SW 1271 (cell line): Measurements from ENCODE around the gene APCDD1L.
"Not testable (repeated sequence)": the region's sequence is repeated elsewhere in the genome, so short reads cannot be mapped to it uniquely, and the experiment has no call there.

Source experiments
- DNase-seq, 2 experiments: peaks; one replicate each; lab custom pipeline; 2025; lab: John Stamatoyannopoulos, UW

Gene APCDD1L

DNA sequence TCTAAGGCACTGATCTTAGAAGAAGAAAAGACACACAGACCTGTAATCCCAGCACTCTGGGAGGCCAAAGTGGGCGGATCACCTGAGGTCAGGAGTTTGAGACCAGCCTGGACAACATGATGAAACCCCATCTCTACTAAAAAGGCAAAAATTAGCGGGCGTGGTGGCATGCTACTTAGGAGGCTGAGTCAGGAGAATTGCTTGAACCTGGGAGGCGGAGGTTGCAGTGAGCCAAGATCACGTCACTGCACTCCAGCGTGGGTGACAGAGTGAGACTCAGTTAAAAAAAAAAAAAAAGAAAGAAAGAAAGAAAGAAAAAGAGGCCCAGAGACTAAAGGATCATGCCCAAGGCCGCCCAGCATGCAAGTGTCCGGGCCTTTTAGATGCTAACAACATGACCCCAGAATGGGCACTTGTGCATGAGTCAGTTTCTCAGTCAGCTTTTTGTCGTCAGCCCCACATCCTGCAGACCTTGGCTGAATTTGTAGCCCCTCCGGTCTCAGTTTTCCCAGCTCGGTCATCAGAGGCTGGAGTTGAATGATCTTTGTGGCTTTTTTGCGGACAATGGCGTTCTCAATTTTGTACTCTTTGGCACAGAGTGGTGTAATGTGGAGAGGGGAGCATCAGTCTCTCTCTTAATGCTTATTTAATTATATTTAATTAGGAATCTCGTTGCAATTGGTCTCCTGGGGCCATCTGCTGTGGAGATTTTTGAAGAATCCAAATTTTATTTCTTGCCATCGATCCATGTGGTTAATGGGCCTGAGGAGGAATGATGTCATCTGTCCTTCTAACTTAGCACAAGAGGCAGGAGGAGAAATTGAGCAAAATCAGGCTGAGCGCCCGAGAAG is 30.6 kb upstream of the APCDD1L start:
- no peak for DNase-seq

DNA sequence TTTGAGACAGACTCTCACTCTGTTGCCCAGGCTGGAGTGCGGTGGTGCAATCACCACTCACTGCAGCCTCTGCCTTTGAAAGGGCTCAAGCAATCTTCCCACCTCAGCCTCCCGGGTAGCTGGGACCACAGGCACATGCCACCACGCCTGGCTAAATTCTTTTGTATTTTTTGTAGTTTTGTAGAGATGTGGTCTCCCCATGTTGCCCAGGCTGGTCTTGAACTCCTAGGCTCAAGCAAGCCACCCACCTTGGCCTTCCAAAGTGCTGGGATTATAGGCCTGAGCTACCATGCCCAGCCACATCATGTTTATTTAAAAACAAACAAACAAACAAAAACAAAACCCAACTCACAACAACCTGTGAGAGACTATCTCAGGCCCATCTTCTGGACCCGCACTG is 29.7 kb upstream of the APCDD1L start:
- DNase-seq, result no peak

DNA sequence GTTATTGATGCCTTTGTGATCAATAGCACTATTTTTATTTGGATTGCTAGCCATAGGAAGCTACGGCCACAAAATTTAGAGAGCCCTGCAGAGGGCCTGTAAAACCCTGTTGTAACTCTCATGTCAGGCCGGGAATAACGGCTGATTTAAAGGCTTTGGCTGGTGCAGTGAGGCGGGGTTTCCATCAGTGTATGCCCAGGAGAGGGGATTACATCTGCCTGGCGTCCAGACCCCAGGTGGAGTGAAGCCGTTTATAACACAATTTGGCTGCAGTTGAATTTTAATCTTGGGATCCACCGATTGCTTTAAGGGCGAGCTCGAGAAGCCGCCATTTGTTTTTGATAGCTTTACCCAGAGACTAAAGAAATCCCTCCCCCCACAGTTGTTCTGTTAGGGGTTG is 29.1 kb upstream of the APCDD1L start:
- DNase-seq, result no peak

GRCh38 chr20:58543274-58543673 is 28.1 kb upstream of the APCDD1L start:
- DNase-seq, result no peak

DNA sequence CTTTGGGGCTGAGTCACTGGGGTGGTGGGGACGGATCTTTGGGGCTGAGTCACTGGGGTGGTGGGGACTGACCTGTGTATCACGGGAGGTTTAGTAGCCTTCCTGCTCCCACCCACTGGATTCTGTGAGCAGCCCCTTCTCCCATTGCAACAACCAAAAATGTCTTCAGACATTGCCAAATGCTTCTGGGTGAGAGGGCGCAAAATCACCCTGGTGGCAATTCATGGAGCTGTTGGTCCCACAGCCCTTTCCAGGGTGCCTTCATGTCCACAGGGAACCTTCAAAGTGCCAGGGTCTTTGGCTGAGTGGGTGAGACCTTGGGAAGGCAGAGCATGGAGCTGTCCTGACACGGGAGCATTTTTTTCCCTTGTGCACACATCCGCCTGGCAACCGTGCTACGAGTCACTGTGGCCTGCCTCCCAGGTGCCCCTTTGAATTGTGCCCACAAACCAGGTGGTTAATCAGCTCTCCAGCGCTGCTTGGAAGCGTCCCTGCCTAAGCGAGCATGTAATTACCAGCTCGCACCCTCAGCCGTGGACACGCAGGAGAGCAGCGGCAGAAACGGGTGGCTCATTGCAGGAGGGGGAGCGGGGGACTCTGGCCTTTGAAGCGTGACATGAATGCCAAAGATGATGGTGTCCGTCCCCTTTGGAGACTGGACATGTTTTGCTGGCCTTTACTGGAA is 27.4 kb upstream of the APCDD1L start:
- DNase-seq, result no peak

- DNase-seq, result not testable (repeated sequence)
These were observed 26.8 kb upstream of the APCDD1L start for GRCh38 chr20:58542034-58542410.

DNA sequence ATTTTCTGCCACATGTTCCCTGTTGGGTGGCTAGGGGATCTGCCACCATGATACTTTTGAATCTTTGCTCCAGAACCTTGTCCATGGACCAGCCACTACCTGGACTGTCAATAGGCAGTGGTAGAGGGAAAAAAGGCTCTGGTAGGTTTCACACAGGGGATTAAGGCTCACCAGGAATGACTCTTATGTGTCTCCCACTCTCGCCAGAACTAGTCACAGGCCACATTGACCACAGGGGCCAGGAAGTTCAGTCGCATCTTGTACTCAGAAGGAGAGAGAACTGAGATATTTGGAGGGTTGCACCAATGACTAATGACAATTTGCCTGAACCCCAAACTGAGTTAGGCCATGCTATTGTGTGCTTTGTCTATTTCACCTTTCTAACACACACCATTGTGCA is 23.6 kb upstream of the APCDD1L start:
- no peak for DNase-seq

GRCh38 chr20:58537831-58538230 is 22.6 kb upstream of the APCDD1L start:
- DNase-seq, result no peak

GRCh38 chr20:58536289-58536688 is 21.1 kb upstream of the APCDD1L start:
- no peak for DNase-seq

GRCh38 chr20:58531657-58532056 is 16.5 kb upstream of the APCDD1L start:
- no peak for DNase-seq

DNA sequence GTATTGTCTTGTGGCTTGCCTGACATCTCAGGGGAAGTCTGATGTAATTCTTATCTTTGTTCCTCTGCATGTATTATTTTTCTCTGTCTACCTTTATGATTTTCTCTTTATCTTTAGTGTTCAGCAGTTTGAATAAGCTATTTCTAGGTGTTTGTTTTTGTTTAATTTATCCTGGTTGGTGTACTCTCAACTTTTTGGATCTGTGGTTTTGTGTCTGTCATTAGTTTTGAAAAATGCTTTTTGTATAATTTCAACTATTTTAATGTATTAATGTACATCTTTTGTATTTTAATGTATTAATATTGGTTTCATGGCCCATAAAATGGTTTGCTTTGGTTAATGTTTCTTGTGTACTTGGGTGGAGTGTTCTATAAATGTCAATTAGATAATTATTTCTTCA is 15.9 kb upstream of the APCDD1L start:
- DNase-seq, result no peak

- DNase-seq, result no peak
These were observed 13.2 kb upstream of the APCDD1L start for GRCh38 chr20:58528412-58528811.

GRCh38 chr20:58526411-58526810 is 11.2 kb upstream of the APCDD1L start:
- DNase-seq, result no peak

- DNase-seq, result no peak
These were observed 9.6 kb upstream of the APCDD1L start for GRCh38 chr20:58524814-58525213.

GRCh38 chr20:58523971-58524315 is 8.7 kb upstream of the APCDD1L start:
- DNase-seq, result no peak

DNA sequence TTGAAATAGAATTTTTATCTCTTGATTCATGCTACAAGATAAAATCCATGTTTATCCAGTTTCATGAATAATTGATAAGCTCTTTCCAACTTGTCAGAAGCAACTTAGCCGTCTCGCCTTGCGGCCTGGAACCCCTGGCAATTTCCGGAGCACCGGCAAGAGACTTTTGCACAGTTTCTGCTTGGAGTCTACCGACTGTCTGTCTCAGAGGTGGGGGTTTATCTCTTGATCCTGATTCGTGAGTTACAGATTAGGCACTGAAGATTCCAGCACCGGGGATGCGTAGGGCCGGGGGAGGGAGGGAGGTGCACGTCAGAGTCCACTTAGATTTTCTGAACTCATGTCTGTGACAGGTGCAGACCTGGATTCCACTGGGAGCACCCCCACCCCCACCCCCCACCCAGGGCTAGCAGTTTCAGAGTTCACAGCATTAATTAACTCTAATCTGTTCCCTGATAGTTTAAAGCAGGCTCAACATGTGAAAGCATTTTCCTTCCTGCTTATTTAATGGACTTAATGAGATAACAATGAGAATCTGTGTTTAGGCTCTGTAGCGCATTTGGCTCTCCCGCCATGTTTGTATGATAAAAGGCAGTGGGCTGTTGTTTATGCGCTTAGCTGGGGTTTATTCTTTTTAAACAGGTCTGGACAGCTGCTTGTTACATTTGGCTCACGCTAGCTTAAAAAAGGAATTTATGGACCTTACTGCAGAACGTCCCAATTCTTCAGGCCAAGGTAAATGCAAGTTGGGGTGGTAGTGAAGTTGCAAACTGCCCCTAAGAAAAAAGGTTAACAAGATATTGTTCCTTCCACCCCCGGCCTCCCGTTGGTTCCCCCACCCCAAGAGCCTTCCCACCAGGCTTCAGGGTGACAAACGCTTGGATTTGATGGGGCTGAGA is 8.1 kb upstream of the APCDD1L start:
- DNase-seq, result no peak

DNA sequence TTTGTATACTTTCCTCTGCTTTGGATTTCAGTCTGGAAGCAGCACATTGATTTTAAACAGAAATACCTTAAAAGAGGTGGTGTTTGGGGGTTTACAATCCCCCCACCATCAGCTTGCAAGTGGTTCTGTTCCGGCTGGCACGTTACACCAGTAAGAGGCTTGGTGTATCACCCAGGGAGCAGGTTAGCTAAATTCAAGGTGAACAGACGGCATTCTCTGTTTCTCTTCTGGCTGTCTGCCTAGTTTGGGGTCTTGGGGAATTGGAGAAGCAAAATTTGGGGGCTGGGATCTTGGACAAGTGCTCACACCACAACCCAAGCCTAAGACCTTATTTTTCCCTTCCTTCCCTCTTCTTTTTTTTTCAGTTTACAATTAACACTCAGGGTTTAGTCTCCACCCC is 7.5 kb upstream of the APCDD1L start:
- DNase-seq, result no peak

DNA sequence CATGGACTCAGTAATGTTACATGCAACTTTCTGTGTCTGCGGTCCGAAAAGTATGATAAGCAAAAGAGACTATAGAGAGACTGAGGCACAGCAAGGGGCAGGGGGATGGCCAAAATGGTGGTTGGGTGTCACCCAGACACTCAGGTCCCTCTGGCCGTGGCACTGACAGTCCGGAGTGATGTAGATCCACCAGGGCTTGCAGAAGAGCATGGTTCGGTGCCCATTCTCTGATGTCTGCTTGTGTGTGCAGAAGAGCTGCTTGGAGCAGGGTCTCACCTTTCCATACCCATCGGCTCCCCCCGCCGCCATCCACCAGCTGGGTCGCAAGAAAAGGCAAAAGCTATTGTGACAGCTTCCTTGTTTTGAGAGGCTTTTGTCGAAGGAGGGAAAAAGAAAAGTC is 6.6 kb upstream of the APCDD1L start:
- no peak for DNase-seq

DNA sequence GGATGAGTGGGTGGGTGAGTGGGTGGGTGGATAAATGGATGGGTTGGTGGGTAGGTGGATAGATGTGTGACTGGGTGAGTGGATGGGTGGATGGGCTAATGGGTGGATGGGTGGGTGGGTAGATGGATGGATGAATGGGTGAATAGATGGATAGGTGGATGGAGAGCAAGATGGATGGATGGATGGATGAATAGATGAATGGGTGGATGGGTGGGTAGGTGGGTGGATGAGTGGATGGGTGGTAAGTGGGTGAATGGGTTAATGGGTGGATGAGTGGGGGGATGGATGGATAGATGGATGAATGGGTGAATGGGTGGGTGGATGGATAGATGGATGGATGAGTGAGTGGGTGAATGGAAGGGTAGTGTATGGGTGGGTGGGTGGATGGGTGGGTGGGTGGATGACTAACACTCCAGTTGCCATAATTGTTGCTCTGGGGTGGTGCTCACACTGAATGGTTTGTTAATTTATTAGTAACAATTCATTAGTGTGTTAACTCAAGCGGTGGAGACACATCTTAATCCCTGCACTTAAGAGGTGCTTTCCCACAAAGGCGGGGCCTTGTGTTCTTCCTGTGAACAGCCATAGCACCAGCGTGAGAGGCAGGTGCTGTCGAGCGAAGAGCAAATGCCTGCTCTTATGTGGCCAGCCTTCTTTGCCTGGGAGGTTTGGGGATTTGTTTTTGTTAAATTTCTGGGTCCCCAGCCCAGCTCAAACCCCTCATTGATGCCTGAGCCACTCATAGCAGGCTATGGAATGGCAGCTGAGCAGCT is 4.9 kb upstream of the APCDD1L start:
- no peak for DNase-seq

- DNase-seq, result no peak
These were observed 3.8 kb upstream of the APCDD1L start for GRCh38 chr20:58518896-58519593.

- no peak for DNase-seq
These were observed 3.2 kb upstream of the APCDD1L start for GRCh38 chr20:58518387-58518786.
